ENCODE data around the gene CMTM2.
"Not testable (repeated sequence)": the region's sequence is repeated elsewhere in the genome, so short reads cannot be mapped to it uniquely, and the experiment has no call there.

Gene CMTM2

GRCh38 chr16:66610111-66610820, 31.0 kb downstream of the CMTM2 start:
- Histone ChIP-seq H3K36me3 (peaks cover 62 to 87% (median 84%) of the 10 kb centered on the region in 11 experiments), H3K9me3 (replicated peaks in 1 of 11) (no peaks in the 10 kb centered on the region), H3K4me2 (no peak overlapping the region; a peak in 1 of 22 replicates), H4K20me1 (peaks cover 63 to 98% (median 93%) of the 10 kb centered on the region in 11 experiments), H3K27ac (peak overlapping the region in 1 of 11 experiments; percentile 9; a peak in 1 of 22 replicates), H3K4me1 (peaks cover 37 to 46% (median 43%) of the 10 kb centered on the region in 10 experiments), H3K27me3 (no peaks in the 10 kb centered on the region), H3K4me3 (no peak overlapping the region), H3K9ac (peak overlapping the region in 5 of 11 experiments; percentile 8 to 59 (median 25); a peak in 5 of 22 replicates)
- no peak for TF ChIP-seq Cebpa-rat (IDR thresholded peaks at IDR 0.05)

GRCh38 chr16:66611911-66612310, 32.6 kb downstream of the CMTM2 start:
- H3K9me3 ChIP-seq (replicated peaks in 1 of 11); H3K27me3 ChIP-seq; H3K4me2 ChIP-seq; H3K4me3 ChIP-seq; H3K9ac ChIP-seq; H3K27ac ChIP-seq: not testable (repeated sequence)
- Histone ChIP-seq H4K20me1 (peaks cover 48 to 95% (median 84%) of the 10 kb centered on the region in 11 experiments), H3K4me1 (peaks cover 25 to 54% (median 33%) of the 10 kb centered on the region in 10 experiments), H3K36me3 (peaks cover 62 to 87% (median 84%) of the 10 kb centered on the region in 11 experiments)

- H3K27ac ChIP-seq, result no peak overlapping the region
- H4K20me1 ChIP-seq, result peaks cover 43 to 89% (median 79%) of the 10 kb centered on the region in 11 experiments
- no peak overlapping the region for H3K9ac ChIP-seq
- TF ChIP-seq Cebpa-rat (IDR thresholded peaks at IDR 0.05), result no peak
- peaks cover 62 to 82% (median 79%) of the 10 kb centered on the region in 11 experiments for H3K36me3 ChIP-seq
- H3K4me1 ChIP-seq, result peaks cover 20 to 50% (median 28%) of the 10 kb centered on the region in 10 experiments
- no peak overlapping the region for H3K4me3 ChIP-seq
- H3K9me3 ChIP-seq (replicated peaks in 1 of 11), result no peaks in the 10 kb centered on the region
- no peaks in the 10 kb centered on the region for H3K27me3 ChIP-seq
- no peak overlapping the region for H3K4me2 ChIP-seq
Observed at GRCh38 chr16:66612422-66612821, 33.2 kb downstream of the CMTM2 start.

- Histone ChIP-seq H3K4me1 (peaks cover 5 to 36% (median 17%) of the 10 kb centered on the region in 10 experiments), H3K27ac (no peak overlapping the region), H3K36me3 (peaks cover 55 to 70% (median 63%) of the 10 kb centered on the region in 11 experiments), H3K9ac (no peak overlapping the region), H4K20me1 (peaks cover 25 to 71% (median 61%) of the 10 kb centered on the region in 11 experiments), H3K4me3 (no peak overlapping the region), H3K9me3 (replicated peaks in 1 of 11) (no peaks in the 10 kb centered on the region), H3K4me2 (no peak overlapping the region), H3K27me3 (no peaks in the 10 kb centered on the region)
- no peak for TF ChIP-seq Cebpa-rat (IDR thresholded peaks at IDR 0.05)
Observed at GRCh38 chr16:66614161-66614802, 35.0 kb downstream of the CMTM2 start.

- peak overlapping the region in 1 of 11 experiments; percentile 44; a peak in 1 of 22 replicates for H3K27ac ChIP-seq
- no peak for TF ChIP-seq Cebpa-rat (IDR thresholded peaks at IDR 0.05)
- no peaks in the 10 kb centered on the region for H3K27me3 ChIP-seq
- peaks cover 36 to 60% (median 46%) of the 10 kb centered on the region in 11 experiments for H3K36me3 ChIP-seq
- H3K4me2 ChIP-seq, result peak overlapping the region in 5 of 11 experiments; percentile 5 to 57 (median 30); a peak in 7 of 22 replicates
- H3K4me3 ChIP-seq, result no peak overlapping the region
- H3K9me3 ChIP-seq (replicated peaks in 1 of 11), result no peaks in the 10 kb centered on the region
- H3K9ac ChIP-seq, result peak overlapping the region in 2 of 11 experiments; percentile 24 to 52; a peak in 3 of 22 replicates
- peaks cover 16 to 39% (median 21%) of the 10 kb centered on the region in 10 experiments for H3K4me1 ChIP-seq
- peaks cover 10 to 52% (median 42%) of the 10 kb centered on the region in 11 experiments; a peak in 21 of 22 replicates for H4K20me1 ChIP-seq
Observed at GRCh38 chr16:66616169-66616568, 36.9 kb downstream of the CMTM2 start.

GRCh38 chr16:66616592-66616991, 37.3 kb downstream of the CMTM2 start:
- Histone ChIP-seq H3K9me3 (replicated peaks in 1 of 11) (no peaks in the 10 kb centered on the region), H3K4me2 (peak overlapping the region in 5 of 11 experiments; percentile 5 to 57 (median 30); a peak in 7 of 22 replicates), H3K4me1 (peaks cover 16 to 39% (median 21%) of the 10 kb centered on the region in 10 experiments), H3K27me3 (no peaks in the 10 kb centered on the region), H3K9ac (peak overlapping the region in 2 of 11 experiments; percentile 24 to 52; a peak in 4 of 22 replicates), H4K20me1 (peaks cover 10 to 48% (median 38%) of the 10 kb centered on the region in 11 experiments; a peak in 21 of 22 replicates), H3K4me3 (no peak overlapping the region), H3K27ac (peak overlapping the region in 1 of 11 experiments; percentile 44; a peak in 1 of 22 replicates), H3K36me3 (peaks cover 32 to 60% (median 42%) of the 10 kb centered on the region in 11 experiments)
- no peak for TF ChIP-seq Cebpa-rat (IDR thresholded peaks at IDR 0.05)

- Histone ChIP-seq H3K9me3 (replicated peaks in 1 of 11) (no peaks in the 10 kb centered on the region), H3K4me2 (peak overlapping the region in 1 of 11 experiments; percentile 46; a peak in 1 of 22 replicates), H3K27ac (no peak overlapping the region)
Observed at GRCh38 chr16:66617010-66617434, 37.8 kb downstream of the CMTM2 start.

GRCh38 chr16:66617728-66618127, 38.5 kb downstream of the CMTM2 start:
- no peak for TF ChIP-seq Cebpa-rat (IDR thresholded peaks at IDR 0.05)
- no peaks in the 10 kb centered on the region for H3K9me3 ChIP-seq (replicated peaks in 1 of 11)

More at GRCh38 chr16:66617010-66617434, 37.8 kb downstream of the CMTM2 start:
- Histone ChIP-seq H3K36me3 (peaks cover 27 to 60% (median 38%) of the 10 kb centered on the region in 11 experiments), H3K27me3 (no peaks in the 10 kb centered on the region), H3K4me1 (peaks cover 16 to 39% (median 22%) of the 10 kb centered on the region in 10 experiments), H3K9ac (no peak overlapping the region; a peak in 3 of 22 replicates), H4K20me1 (peaks cover 7 to 43% (median 33%) of the 10 kb centered on the region in 11 experiments; a peak in 21 of 22 replicates), H3K4me3 (no peak overlapping the region)
- no peak for TF ChIP-seq Cebpa-rat (IDR thresholded peaks at IDR 0.05)

More at GRCh38 chr16:66617728-66618127, 38.5 kb downstream of the CMTM2 start:
- H4K20me1 ChIP-seq, result peaks cover under 1 to 36% (median 26%) of the 10 kb centered on the region in 11 experiments; a peak in 20 of 22 replicates
- no peak overlapping the region for H3K4me3 ChIP-seq
- H3K4me2 ChIP-seq, result no peak overlapping the region
- peaks cover 20 to 57% (median 31%) of the 10 kb centered on the region in 11 experiments for H3K36me3 ChIP-seq
- H3K27ac ChIP-seq, result peak overlapping the region in 1 of 11 experiments; percentile 36; a peak in 2 of 22 replicates
- H3K9ac ChIP-seq, result no peak overlapping the region
- H3K27me3 ChIP-seq, result no peaks in the 10 kb centered on the region
- peaks cover 16 to 39% (median 29%) of the 10 kb centered on the region in 10 experiments for H3K4me1 ChIP-seq

Measured in BLaER1 treated with 17β-estradiol and CSF1 and Interleukin-3, amounts not matched to agents 10 nM and 100 nM (cell line).